Peyer's patch (tissue), 4 donors: ENCODE data around the gene SNED1. TPM values are rescaled to one million over a fixed set of nuclear protein-coding genes. Genes with fewer than 3 reads are reported as not detected.
A peak's percentile ranks its signal among the peaks of the same experiment; 100 is the strongest.

ENCODE experiments used
- DNase-seq, 3 donors: peaks; one replicate each; pipeline ENCODE4 v3.0.0-alpha.2; 2017 to 2019
- H3K27ac ChIP-seq, 4 donors: fragments of 200-600 bp; sonication (generic); one replicate each; pipeline ENCODE4 v1.5.1; 2016 to 2019
- H3K27me3 ChIP-seq, 2 donors: fragments of 200-600 bp; sonication (generic); one replicate each; pipeline ENCODE4 v1.5.1; 2019
- H3K36me3 ChIP-seq, 3 donors: fragments of 200-600 bp; sonication (generic); one replicate each; pipeline ENCODE4 v1.5.1; 2016 to 2019
- H3K4me1 ChIP-seq, 4 donors: fragments of 200-600 bp; sonication (generic); one replicate each; pipeline ENCODE4 v1.5.1; 2016 to 2019
- H3K4me3 ChIP-seq, 4 donors: fragments of 200-600 bp; sonication (generic); 1 replicate in 3 of 4; 2 replicates in 1 of 4; pipeline ENCODE4 v1.5.1; 2016 to 2019; ENCODE audit warnings: mild to moderate bottlenecking in 1 of 4
- H3K9me3 ChIP-seq, 4 donors: fragments of 200-600 bp; sonication (generic); one replicate each; pipeline ENCODE4 v1.5.1; 2016 to 2019; ENCODE audit warnings: mild to moderate bottlenecking in 1 of 4
- CTCF ChIP-seq, 6 experiments: fragments of 450-650 bp in 4 of 6; fragments of 200-600 bp in 2 of 6; sonication (generic) in 1 of 6; IDR thresholded peaks; one replicate each; pipeline ENCODE4 v1.5.1; 2017 to 2019; ENCODE audit warnings: antibody characterized with exemption in 6 of 6, mild to moderate bottlenecking in 3 of 6, moderate library complexity in 1 of 6
- POLR2A ChIP-seq, 2 donors: fragments of 450-650 bp; IDR thresholded peaks; one replicate each; pipeline ENCODE4 v1.5.1; 2017; ENCODE audit warnings: antibody characterized with exemption in 2 of 2, mild to moderate bottlenecking in 2 of 2, moderate library complexity in 2 of 2
- small RNA-seq, 2 donors: library from RNA; depleted of rRNA; stranded (forward); fragments of <200 nt; gene quantifications; one replicate each; pipeline ENCODE3, GENCODE V24; 2016
- total RNA-seq, 4 donors: library from RNA; depleted of rRNA; stranded (reverse); fragments of >200 nt; gene quantifications; one replicate each; pipeline ENCODE4 v1.1.0, GENCODE V29; 2016

SNED1 gene
- total RNA-seq, 4 donors from 2014 or later: 6.8 to 83.3 (median 25.2) TPM

- TF ChIP-seq CTCF (IDR thresholded peaks at IDR 0.05): no peak
- TF ChIP-seq POLR2A (IDR thresholded peaks at IDR 0.05): no peak
- Histone ChIP-seq H3K4me3 (no peak overlapping the region), H3K9me3 (no peaks in the 10 kb centered on the region), H3K36me3 (peaks cover 0 to 9% (median 0%) of the 10 kb centered on the region in 3 donors), H3K27me3 (no peaks in the 10 kb centered on the region), H3K27ac (no peak overlapping the region), H3K4me1 (no peaks in the 10 kb centered on the region)
- DNase-seq: peak in 1 of 3 donors; percentile 7
These were observed 144.2 kb downstream of the SNED1 start for GRCh38 chr2:241142593-241142992.

Small RNAs within 50 kb of the gene (small RNA-seq; reads per million reads assigned to genes)
- 0 reads per million in 2 donors for gene AC005237.2

Other genes with a start within 250 kb of the SNED1 start
- 1 to 10 TPM in 3 of 4 donors, under 1 TPM in 1; 0.83 to 6.0 (median 2.0) TPM for gene KIF1A, start 178.4 kb upstream of the SNED1 start, total RNA-seq
- 1 to 10 TPM in 1 of 4 donors, not detected in 3; 1.5 TPM for gene AGXT, start 129.8 kb upstream of the SNED1 start, total RNA-seq
- gene MAB21L4, start 102.5 kb upstream of the SNED1 start, total RNA-seq: 1 to 10 TPM in 3 of 4 donors, not detected in 1; 2.1 to 6.1 (median 3.7) TPM
- gene CROCC2, start 92.3 kb upstream of the SNED1 start, total RNA-seq: under 1 TPM in 2 of 4 donors, not detected in 2; 0.27 to 0.83 TPM
- gene MTERF4, start 103.7 kb downstream of the SNED1 start, total RNA-seq: 10 to 100 TPM; 28.9 to 55.4 (median 47.9) TPM
- 100 to 1,000 TPM in 1 of 4 donors, 10 to 100 TPM in 3; 12.1 to 790 (median 26.7) TPM for gene PASK, start 150.9 kb downstream of the SNED1 start, total RNA-seq
- gene PPP1R7, start 151.8 kb downstream of the SNED1 start, total RNA-seq: 10 to 100 TPM; 13.2 to 44.0 (median 28.1) TPM
- 100 to 1,000 TPM in 3 of 4 donors, 10 to 100 TPM in 1; 89.1 to 188 (median 102) TPM for gene ANO7, start 190.1 kb downstream of the SNED1 start, total RNA-seq